ENCODE data around the gene PATJ. TPM values are rescaled to one million over a fixed set of nuclear protein-coding genes. Genes with fewer than 3 reads are reported as not detected.

The PATJ gene
- total RNA-seq, 1 experiment from 2014 or later: 48.8 TPM

DNA sequence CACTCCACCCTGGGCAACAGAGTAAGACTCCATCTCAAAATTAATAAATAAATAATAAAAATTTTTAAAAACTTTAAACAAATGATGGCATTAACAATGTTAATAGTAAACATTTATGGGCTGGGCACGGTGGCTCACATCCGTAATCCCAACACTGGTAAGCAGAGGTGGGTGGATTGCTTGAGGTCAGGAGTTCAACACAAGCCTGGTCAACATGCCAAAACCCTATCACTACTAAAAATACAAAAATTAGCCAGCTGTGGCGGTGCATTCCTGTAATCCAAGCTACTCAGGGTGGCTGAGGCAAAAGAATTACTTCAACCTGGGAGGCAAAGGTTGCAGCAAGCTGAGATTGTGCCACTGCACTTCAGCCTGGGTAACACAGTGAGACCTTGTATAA, 443.4 kb downstream of the PATJ start:
- no peak overlapping the region for H3K4me2 ChIP-seq (ENCODE audit: low read length)
- no peak overlapping the region for H3K9ac ChIP-seq (ENCODE audit: low read length)
- ChIA-PET POLR2A (no interaction called here), RAD21 (ENCODE audit: low non-redundant PET in 1 of 2, low total read pairs in 2 of 2, uncharacterized antibody in 2 of 2, unreplicated experiment in 2 of 2) (no interaction called here), CTCF (interaction anchor here (2.0 kb wide), 1 partner anchor 10 kb away, joined by 8 read pairs; no protein-coding TSS in a partner anchor)
- BruUV-seq (replicated peaks): no TSS peak
- H4K20me1 ChIP-seq (ENCODE audit: insufficient read depth): no peaks in the 10 kb centered on the region
- TF ChIP-seq, protein P1, sequence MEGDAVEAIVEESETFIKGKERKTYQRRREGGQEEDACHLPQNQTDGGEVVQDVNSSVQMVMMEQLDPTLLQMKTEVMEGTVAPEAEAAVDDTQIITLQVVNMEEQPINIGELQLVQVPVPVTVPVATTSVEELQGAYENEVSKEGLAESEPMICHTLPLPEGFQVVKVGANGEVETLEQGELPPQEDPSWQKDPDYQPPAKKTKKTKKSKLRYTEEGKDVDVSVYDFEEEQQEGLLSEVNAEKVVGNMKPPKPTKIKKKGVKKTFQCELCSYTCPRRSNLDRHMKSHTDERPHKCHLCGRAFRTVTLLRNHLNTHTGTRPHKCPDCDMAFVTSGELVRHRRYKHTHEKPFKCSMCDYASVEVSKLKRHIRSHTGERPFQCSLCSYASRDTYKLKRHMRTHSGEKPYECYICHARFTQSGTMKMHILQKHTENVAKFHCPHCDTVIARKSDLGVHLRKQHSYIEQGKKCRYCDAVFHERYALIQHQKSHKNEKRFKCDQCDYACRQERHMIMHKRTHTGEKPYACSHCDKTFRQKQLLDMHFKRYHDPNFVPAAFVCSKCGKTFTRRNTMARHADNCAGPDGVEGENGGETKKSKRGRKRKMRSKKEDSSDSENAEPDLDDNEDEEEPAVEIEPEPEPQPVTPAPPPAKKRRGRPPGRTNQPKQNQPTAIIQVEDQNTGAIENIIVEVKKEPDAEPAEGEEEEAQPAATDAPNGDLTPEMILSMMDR (IDR thresholded peaks at IDR 0.05 in 2 of 3, conservative IDR thresholded peaks at IDR 0.05 in 1 of 3; ENCODE audit: borderline replicate concordance in 1 of 3, insufficient read depth in 1 of 3, low read depth in 2 of 3, low read length in 2 of 3): no peak
- TF ChIP-seq RAD21 (IDR thresholded peaks at IDR 0.05; ENCODE audit: low read depth) (no peak), CEBPB (IDR thresholded peaks at IDR 0.05; ENCODE audit: low read depth) (no peak), JUND (IDR thresholded peaks at IDR 0.05) (no peak)
- TF ChIP-seq, protein P2, sequence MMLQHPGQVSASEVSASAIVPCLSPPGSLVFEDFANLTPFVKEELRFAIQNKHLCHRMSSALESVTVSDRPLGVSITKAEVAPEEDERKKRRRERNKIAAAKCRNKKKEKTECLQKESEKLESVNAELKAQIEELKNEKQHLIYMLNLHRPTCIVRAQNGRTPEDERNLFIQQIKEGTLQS (IDR thresholded peaks at IDR 0.05): no peak
- TF ChIP-seq, protein P3, sequence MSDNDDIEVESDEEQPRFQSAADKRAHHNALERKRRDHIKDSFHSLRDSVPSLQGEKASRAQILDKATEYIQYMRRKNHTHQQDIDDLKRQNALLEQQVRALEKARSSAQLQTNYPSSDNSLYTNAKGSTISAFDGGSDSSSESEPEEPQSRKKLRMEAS (IDR thresholded peaks at IDR 0.05): no peak
- TF ChIP-seq, protein P4, sequence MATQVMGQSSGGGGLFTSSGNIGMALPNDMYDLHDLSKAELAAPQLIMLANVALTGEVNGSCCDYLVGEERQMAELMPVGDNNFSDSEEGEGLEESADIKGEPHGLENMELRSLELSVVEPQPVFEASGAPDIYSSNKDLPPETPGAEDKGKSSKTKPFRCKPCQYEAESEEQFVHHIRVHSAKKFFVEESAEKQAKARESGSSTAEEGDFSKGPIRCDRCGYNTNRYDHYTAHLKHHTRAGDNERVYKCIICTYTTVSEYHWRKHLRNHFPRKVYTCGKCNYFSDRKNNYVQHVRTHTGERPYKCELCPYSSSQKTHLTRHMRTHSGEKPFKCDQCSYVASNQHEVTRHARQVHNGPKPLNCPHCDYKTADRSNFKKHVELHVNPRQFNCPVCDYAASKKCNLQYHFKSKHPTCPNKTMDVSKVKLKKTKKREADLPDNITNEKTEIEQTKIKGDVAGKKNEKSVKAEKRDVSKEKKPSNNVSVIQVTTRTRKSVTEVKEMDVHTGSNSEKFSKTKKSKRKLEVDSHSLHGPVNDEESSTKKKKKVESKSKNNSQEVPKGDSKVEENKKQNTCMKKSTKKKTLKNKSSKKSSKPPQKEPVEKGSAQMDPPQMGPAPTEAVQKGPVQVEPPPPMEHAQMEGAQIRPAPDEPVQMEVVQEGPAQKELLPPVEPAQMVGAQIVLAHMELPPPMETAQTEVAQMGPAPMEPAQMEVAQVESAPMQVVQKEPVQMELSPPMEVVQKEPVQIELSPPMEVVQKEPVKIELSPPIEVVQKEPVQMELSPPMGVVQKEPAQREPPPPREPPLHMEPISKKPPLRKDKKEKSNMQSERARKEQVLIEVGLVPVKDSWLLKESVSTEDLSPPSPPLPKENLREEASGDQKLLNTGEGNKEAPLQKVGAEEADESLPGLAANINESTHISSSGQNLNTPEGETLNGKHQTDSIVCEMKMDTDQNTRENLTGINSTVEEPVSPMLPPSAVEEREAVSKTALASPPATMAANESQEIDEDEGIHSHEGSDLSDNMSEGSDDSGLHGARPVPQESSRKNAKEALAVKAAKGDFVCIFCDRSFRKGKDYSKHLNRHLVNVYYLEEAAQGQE (IDR thresholded peaks at IDR 0.05; ENCODE audit: low read depth): no peak
- H3K79me2 ChIP-seq (ENCODE audit: insufficient read depth, low read length): no peaks in the 10 kb centered on the region
- no peaks in the 10 kb centered on the region for H3K9me2 ChIP-seq (ENCODE audit: insufficient read depth)
- H3K4me1 ChIP-seq (ENCODE audit: control insufficient read depth in 1 of 2, insufficient read depth in 2 of 2, low read length in 2 of 2): no peaks in the 10 kb centered on the region
- no peaks in the 10 kb centered on the region for H3K9me3 ChIP-seq (ENCODE audit: control insufficient read depth in 1 of 2, insufficient read depth in 1 of 2, low read depth in 1 of 2, low read length in 2 of 2)
- H3K27me3 ChIP-seq (ENCODE audit: insufficient read depth, low read length): no peaks in the 10 kb centered on the region
- no peak overlapping the region for H2AFZ ChIP-seq (ENCODE audit: low read depth, low read length, poor library complexity, severe bottlenecking)
- no peak overlapping the region for H3K4me3 ChIP-seq (replicated peaks in 1 of 2; ENCODE audit: low read depth in 1 of 2, low read length in 2 of 2)
- ATAC-seq (no peak), DNase-seq (ENCODE audit: low read depth, low spot score) (no peak)
- H3K36me3 ChIP-seq (ENCODE audit: control insufficient read depth in 1 of 2, insufficient read depth in 2 of 2, low read length in 2 of 2): no peaks in the 10 kb centered on the region
- H3K27ac ChIP-seq (ENCODE audit: low read depth, low read length): no peak overlapping the region
- intact Hi-C loops (cut with micrococcal nuclease): loop anchor here (5.0 kb wide), 1 partner anchor 47 kb away; no protein-coding TSS in a partner anchor
